ENCODE measurements around the gene NOTCH3. TPM values are rescaled to one million over a fixed set of nuclear protein-coding genes. Genes with fewer than 3 reads are reported as not detected.
A peak's percentile ranks its signal among the peaks of the same experiment; 100 is the strongest.

The NOTCH3 gene
- 100 to 1,000 TPM in 3 of 4 donors, 10 to 100 TPM in 1; 95.6 to 278 (median 122) TPM for total RNA-seq

GRCh38 chr19:15200553-15201364 lies at the start of gene NOTCH3:
TSS of gene NOTCH3 (minus strand) at chr19:15200995. CDS start at chr19:15200905, 90 bp downstream.
- no peak for DNase-seq
- TF ChIP-seq, protein P1, sequence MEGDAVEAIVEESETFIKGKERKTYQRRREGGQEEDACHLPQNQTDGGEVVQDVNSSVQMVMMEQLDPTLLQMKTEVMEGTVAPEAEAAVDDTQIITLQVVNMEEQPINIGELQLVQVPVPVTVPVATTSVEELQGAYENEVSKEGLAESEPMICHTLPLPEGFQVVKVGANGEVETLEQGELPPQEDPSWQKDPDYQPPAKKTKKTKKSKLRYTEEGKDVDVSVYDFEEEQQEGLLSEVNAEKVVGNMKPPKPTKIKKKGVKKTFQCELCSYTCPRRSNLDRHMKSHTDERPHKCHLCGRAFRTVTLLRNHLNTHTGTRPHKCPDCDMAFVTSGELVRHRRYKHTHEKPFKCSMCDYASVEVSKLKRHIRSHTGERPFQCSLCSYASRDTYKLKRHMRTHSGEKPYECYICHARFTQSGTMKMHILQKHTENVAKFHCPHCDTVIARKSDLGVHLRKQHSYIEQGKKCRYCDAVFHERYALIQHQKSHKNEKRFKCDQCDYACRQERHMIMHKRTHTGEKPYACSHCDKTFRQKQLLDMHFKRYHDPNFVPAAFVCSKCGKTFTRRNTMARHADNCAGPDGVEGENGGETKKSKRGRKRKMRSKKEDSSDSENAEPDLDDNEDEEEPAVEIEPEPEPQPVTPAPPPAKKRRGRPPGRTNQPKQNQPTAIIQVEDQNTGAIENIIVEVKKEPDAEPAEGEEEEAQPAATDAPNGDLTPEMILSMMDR (IDR thresholded peaks at IDR 0.05): no peak
- peak in 1 of 4 donors; percentile 11 for TF ChIP-seq POLR2A (IDR thresholded peaks at IDR 0.05)

DNA sequence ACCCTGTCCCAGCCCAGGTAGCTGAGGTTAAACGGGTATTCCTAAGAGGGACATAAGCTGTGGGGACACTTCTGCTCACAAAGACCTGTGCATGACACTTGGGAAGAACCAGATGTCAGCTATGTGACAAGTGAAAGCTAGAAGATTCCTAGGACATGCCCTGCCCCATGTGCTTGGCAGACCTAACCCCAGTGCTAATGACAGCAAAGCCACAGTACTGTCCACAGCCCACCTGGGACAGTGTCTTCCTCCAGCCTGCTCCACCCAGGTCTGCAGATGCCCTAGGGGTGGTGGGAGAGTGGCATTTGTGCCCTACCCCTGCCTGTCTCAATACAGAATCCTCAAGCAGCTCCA lies 49.8 kb upstream of the NOTCH3 start:
- intact Hi-C loops (cut with DNase I): no loop called here
- Histone ChIP-seq H3K27me3 (no peaks in the 10 kb centered on the region), H3K9me3 (no peaks in the 10 kb centered on the region), H3K4me3 (peak overlapping the region in 1 of 4 donors; percentile 16), H3K27ac (peak overlapping the region; percentile 66 to 93 (median 88)), H3K4me1 (peaks cover 38 to 86% (median 62%) of the 10 kb centered on the region in 3 donors), H3K36me3 (peaks cover 35 to 98% (median 43%) of the 10 kb centered on the region in 3 donors)
- TF ChIP-seq, protein P1 (IDR thresholded peaks at IDR 0.05): no peak
- no peak for TF ChIP-seq POLR2A (IDR thresholded peaks at IDR 0.05)
- DNase-seq: no peak
- 17 to 29% methylated on average over 1 of the region's 1 CpG for WGBS, 2 donors

More at GRCh38 chr19:15200553-15201364, at the start of gene NOTCH3:
- intact Hi-C loops (cut with DNase I): no loop called here
- H3K4me3 ChIP-seq: peak within 1 kb of the TSS; percentile 61 to 80 (median 75)
- H3K9me3 ChIP-seq: no peaks in the 10 kb centered on the region
- H3K36me3 ChIP-seq: peaks cover 0 to 12% (median 0%) of the 10 kb centered on the region in 3 donors
- H3K27me3 ChIP-seq: peaks cover 0 to 57% (median 0%) of the 10 kb centered on the region in 4 donors
- H3K4me1 ChIP-seq: peaks cover 23 to 57% (median 35%) of the 10 kb centered on the region in 3 donors
- 0% methylated on average over 2 to 5 of the region's 74 CpGs for WGBS, 2 donors
- peak within 1 kb of the TSS; percentile 90 to 98 (median 96) for H3K27ac ChIP-seq

DNA sequence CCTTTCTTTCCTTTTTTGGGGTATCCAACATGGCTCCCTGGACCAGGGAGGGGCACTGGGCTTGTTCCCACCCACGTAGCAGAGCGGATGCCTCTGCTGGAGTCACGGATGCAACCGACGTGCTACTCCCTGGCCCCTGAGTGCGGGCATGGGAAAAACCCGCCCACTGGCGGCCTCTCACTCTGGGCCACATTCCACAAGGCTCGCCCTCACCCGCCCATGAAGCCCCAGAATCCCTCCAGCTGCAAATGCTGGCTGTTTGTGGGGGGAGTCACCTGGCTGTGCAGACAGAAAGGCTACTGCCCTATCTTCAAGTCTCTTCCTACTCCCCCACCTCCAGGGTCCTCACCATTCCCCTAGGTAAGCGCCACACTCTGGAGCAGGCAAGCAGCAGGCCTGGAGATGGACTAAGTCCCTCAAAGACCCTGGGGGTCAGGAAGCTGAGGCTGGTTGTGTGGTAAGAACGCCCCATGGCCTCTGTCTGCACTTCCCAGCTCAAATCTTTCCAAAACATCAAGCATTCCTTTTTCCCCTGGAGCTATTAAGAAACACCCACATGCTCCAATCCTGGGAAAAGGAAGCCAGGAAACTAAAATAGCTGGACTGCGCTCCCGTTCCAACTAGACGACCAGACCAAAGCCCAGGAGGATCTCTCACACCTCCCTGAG lies 49.3 kb upstream of the NOTCH3 start:
- H3K36me3 ChIP-seq: peaks cover 31 to 98% (median 42%) of the 10 kb centered on the region in 3 donors
- H3K9me3 ChIP-seq: no peaks in the 10 kb centered on the region
- H3K27ac ChIP-seq: peak overlapping the region; percentile 66 to 93 (median 88)
- H3K4me1 ChIP-seq: peaks cover 38 to 86% (median 62%) of the 10 kb centered on the region in 3 donors
- no peak for DNase-seq
- TF ChIP-seq, protein P1 (IDR thresholded peaks at IDR 0.05): peak in 1 of 6 experiments; percentile 15
- no peak for TF ChIP-seq POLR2A (IDR thresholded peaks at IDR 0.05)
- H3K4me3 ChIP-seq: no peak overlapping the region
- intact Hi-C loops (cut with DNase I): loop anchor here (10.0 kb wide), 1 partner anchor 145 kb away; the partner anchor contains the start of gene SYDE1
- 20 to 27% methylated on average over 7 to 14 of the region's 15 CpGs for WGBS, 2 donors
- H3K27me3 ChIP-seq: no peaks in the 10 kb centered on the region

- WGBS, 2 donors: 70% methylated on average over 6 of the region's 6 CpGs; no CpG with 5 or more reads in 1 of the 2 donors
- Histone ChIP-seq H3K4me1 (peaks cover 38 to 86% (median 62%) of the 10 kb centered on the region in 3 donors), H3K4me3 (no peak overlapping the region)
Observed at GRCh38 chr19:15249528-15249874, 48.7 kb upstream of the NOTCH3 start.

More at GRCh38 chr19:15249528-15249874, 48.7 kb upstream of the NOTCH3 start:
- no peaks in the 10 kb centered on the region for H3K9me3 ChIP-seq
- peaks cover 31 to 98% (median 36%) of the 10 kb centered on the region in 3 donors for H3K36me3 ChIP-seq
- no peak for DNase-seq
- no peaks in the 10 kb centered on the region for H3K27me3 ChIP-seq
- H3K27ac ChIP-seq: peak overlapping the region; percentile 66 to 93 (median 88)
- TF ChIP-seq, protein P1 (IDR thresholded peaks at IDR 0.05): no peak
- no peak for TF ChIP-seq POLR2A (IDR thresholded peaks at IDR 0.05)
- intact Hi-C loops (cut with DNase I): loop anchor here (10.0 kb wide), 1 partner anchor 145 kb away; the partner anchor contains the start of gene SYDE1
